Astrocyte (in vitro differentiated cells and primary cell): Measurements from ENCODE around the gene COG5. TPM values are rescaled to one million over a fixed set of nuclear protein-coding genes. Genes with fewer than 3 reads are reported as not detected.

Experiments
- DNase-seq: peaks from one replicate; pipeline ENCODE4 v3.0.0-alpha.2; 2010; ENCODE audit warnings: low read depth
- FAIRE-seq: peaks from 2 replicates; lab custom pipeline; 2011; peaks lifted over from hg19 to GRCh38; lab: Jason Lieb, UNC
- H2AFZ ChIP-seq: 2 replicates; pipeline ENCODE4 v1.6.0; 2012; ENCODE audit warnings: low read depth, low read length, inconsistent platforms
- H3K27ac ChIP-seq: 2 replicates; pipeline ENCODE4 v1.5.1; 2011; ENCODE audit warnings: low read depth, low read length, inconsistent platforms
- H3K27me3 ChIP-seq: 2 replicates; pipeline ENCODE4 v1.6.0; 2011; ENCODE audit warnings: low read length, inconsistent platforms; ENCODE audit not compliant: insufficient read depth
- H3K36me3 ChIP-seq: 2 replicates; pipeline ENCODE4 v1.5.1; 2011; ENCODE audit warnings: low read length, inconsistent platforms; ENCODE audit not compliant: insufficient read depth
- H3K4me1 ChIP-seq: 2 replicates; pipeline ENCODE4 v1.5.1; 2011; ENCODE audit warnings: low read length, inconsistent platforms; ENCODE audit not compliant: insufficient read depth
- H3K4me2 ChIP-seq: 2 replicates; pipeline ENCODE4 v1.6.0; 2012; ENCODE audit warnings: low read length, inconsistent platforms
- H3K4me3 ChIP-seq: 2 replicates; pipeline ENCODE4 v1.5.1; 2011; ENCODE audit warnings: low read depth, mild to moderate bottlenecking, low read length, inconsistent platforms; ENCODE audit not compliant: insufficient read depth
- H3K79me2 ChIP-seq: 2 replicates; pipeline ENCODE4 v1.6.0; 2012; ENCODE audit warnings: mild to moderate bottlenecking, low read length, inconsistent platforms; ENCODE audit not compliant: insufficient read depth
- H3K9ac ChIP-seq: 2 replicates; pipeline ENCODE4 v1.6.0; 2012; ENCODE audit warnings: mild to moderate bottlenecking, low read length, inconsistent platforms
- H3K9me3 ChIP-seq: 2 replicates; pipeline ENCODE4 v1.5.1; 2012; ENCODE audit warnings: low read depth, mild to moderate bottlenecking, low read length, inconsistent platforms; ENCODE audit not compliant: insufficient read depth
- H4K20me1 ChIP-seq: 2 replicates; pipeline ENCODE4 v1.6.0; 2012; ENCODE audit warnings: low read length, inconsistent platforms; ENCODE audit not compliant: insufficient read depth
- H3K27ac Mint-ChIP-seq: one replicate; pipeline ENCODE4 v1.8.0; 2021; ENCODE audit warnings: mild to moderate bottlenecking, mixed read lengths; ENCODE audit not compliant: unreplicated experiment
- H3K27me3 Mint-ChIP-seq: one replicate; pipeline ENCODE4 v1.8.0; 2021; ENCODE audit warnings: low read depth, mixed read lengths; ENCODE audit not compliant: unreplicated experiment
- H3K36me3 Mint-ChIP-seq: one replicate; pipeline ENCODE4 v1.8.0; 2021; ENCODE audit warnings: low read depth, mixed read lengths; ENCODE audit not compliant: unreplicated experiment
- H3K4me1 Mint-ChIP-seq: one replicate; pipeline ENCODE4 v1.8.0; 2021; ENCODE audit warnings: low read depth, mixed read lengths; ENCODE audit not compliant: unreplicated experiment
- H3K4me3 Mint-ChIP-seq: one replicate; pipeline ENCODE4 v1.8.0; 2021; ENCODE audit warnings: mild to moderate bottlenecking, moderate library complexity, mixed read lengths; ENCODE audit not compliant: unreplicated experiment
- H3K9me3 Mint-ChIP-seq: one replicate; pipeline ENCODE4 v1.8.0; 2021; ENCODE audit warnings: mild to moderate bottlenecking, mixed read lengths; ENCODE audit not compliant: unreplicated experiment
- EZH2 ChIP-seq: IDR thresholded peaks from 2 replicates; pipeline ENCODE4 v1.6.1; 2012; ENCODE audit warnings: mild to moderate bottlenecking, low read length, inconsistent platforms; ENCODE audit not compliant: insufficient read depth
- total RNA-seq: library from RNA; stranded (reverse); gene quantifications from 2 replicates; pipeline ENCODE4 v1.2.1, GENCODE V29; 2021
- TF ChIP-seq, protein P1 (sequence below): IDR thresholded peaks from 2 replicates; pipeline ENCODE4 v1.5.1; 2011; ENCODE audit warnings: low read depth, mild to moderate bottlenecking, inconsistent platforms, low read length, moderate library complexity; ENCODE audit not compliant: insufficient read depth

The COG5 gene
- total RNA-seq, 1 donor from 2014 or later: 57.1 TPM

DNA sequence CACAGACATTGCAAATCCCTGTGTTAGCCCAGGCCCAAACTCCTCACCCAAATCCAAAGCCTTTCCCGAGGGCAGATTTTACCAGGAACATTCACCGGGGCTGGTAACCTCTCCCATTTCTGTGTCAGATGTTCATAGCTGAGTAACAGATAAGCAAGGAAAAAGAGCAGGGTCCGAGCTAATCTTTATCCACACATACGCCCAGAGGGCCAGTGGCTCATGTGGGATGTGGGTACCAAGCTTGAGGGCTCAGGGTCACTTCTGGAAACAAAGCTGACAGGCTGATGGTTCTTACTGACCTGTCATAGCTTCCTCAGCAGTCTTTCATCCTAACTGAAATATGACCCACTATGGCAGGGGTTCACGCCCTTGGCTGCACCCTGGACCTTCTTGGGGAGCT is 355.2 kb downstream of the COG5 start:
- no peaks in the 10 kb centered on the region for H4K20me1 ChIP-seq
- no peak overlapping the region for H3K27ac ChIP-seq
- no peaks in the 10 kb centered on the region for H3K9me3 ChIP-seq
- H3K27me3 ChIP-seq: no peaks in the 10 kb centered on the region
- peaks cover 9% of the 10 kb centered on the region for H3K4me1 Mint-ChIP-seq
- DNase-seq (no peak), FAIRE-seq (no peak)
- H3K27ac Mint-ChIP-seq: peak overlapping the region; percentile 64
- H3K4me3 ChIP-seq: no peak overlapping the region
- no peak overlapping the region for H3K9ac ChIP-seq
- H3K4me1 ChIP-seq: no peaks in the 10 kb centered on the region
- H3K36me3 ChIP-seq: peaks cover 12% of the 10 kb centered on the region
- H2AFZ ChIP-seq: no peak overlapping the region
- H3K9me3 Mint-ChIP-seq: peaks cover under 1% of the 10 kb centered on the region
- peaks cover 21% of the 10 kb centered on the region for H3K36me3 Mint-ChIP-seq
- TF ChIP-seq EZH2: no peak
- TF ChIP-seq, protein P1, sequence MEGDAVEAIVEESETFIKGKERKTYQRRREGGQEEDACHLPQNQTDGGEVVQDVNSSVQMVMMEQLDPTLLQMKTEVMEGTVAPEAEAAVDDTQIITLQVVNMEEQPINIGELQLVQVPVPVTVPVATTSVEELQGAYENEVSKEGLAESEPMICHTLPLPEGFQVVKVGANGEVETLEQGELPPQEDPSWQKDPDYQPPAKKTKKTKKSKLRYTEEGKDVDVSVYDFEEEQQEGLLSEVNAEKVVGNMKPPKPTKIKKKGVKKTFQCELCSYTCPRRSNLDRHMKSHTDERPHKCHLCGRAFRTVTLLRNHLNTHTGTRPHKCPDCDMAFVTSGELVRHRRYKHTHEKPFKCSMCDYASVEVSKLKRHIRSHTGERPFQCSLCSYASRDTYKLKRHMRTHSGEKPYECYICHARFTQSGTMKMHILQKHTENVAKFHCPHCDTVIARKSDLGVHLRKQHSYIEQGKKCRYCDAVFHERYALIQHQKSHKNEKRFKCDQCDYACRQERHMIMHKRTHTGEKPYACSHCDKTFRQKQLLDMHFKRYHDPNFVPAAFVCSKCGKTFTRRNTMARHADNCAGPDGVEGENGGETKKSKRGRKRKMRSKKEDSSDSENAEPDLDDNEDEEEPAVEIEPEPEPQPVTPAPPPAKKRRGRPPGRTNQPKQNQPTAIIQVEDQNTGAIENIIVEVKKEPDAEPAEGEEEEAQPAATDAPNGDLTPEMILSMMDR: no peak
- H3K27me3 Mint-ChIP-seq: no peaks in the 10 kb centered on the region
- H3K79me2 ChIP-seq: no peaks in the 10 kb centered on the region
- H3K4me3 Mint-ChIP-seq: no peak overlapping the region
- no peak overlapping the region for H3K4me2 ChIP-seq

DNA sequence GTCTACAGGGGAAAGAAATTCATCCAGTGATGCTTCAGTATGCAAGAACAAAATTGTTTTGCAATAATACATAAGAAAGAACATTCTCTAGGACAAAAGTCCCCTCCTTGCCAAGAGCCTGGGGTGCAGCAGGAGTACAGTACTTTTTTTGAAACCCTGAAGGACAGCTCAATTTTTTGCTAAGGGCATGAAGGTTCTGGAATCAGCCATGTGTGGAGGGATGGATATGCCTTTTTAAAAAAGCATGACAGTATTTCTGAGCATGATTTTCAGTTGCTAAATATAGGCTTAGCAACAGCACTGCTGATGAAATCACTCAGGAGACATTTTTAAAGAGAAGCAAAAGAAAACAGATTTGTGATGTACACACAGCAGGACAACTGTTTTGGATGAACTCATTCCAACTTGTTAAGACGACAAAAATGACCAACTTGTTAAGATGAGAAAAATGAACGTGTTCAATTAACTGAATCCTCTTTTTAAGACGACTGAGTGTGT is 355.6 kb downstream of the COG5 start:
- no peak for TF ChIP-seq EZH2
- H3K9me3 Mint-ChIP-seq: no peaks in the 10 kb centered on the region
- no peak for DNase-seq
- no peaks in the 10 kb centered on the region for H3K79me2 ChIP-seq
- H3K4me3 Mint-ChIP-seq: no peak overlapping the region
- H2AFZ ChIP-seq: no peak overlapping the region
- no peak overlapping the region for H3K9ac ChIP-seq
- no peaks in the 10 kb centered on the region for H3K4me1 ChIP-seq
- peaks cover 18% of the 10 kb centered on the region for H3K36me3 Mint-ChIP-seq
- H3K27me3 Mint-ChIP-seq: no peaks in the 10 kb centered on the region
- no peak for FAIRE-seq
- no peaks in the 10 kb centered on the region for H3K9me3 ChIP-seq
- H3K27ac ChIP-seq: no peak overlapping the region
- H3K27me3 ChIP-seq: no peaks in the 10 kb centered on the region
- H4K20me1 ChIP-seq: no peaks in the 10 kb centered on the region
- H3K27ac Mint-ChIP-seq: peak overlapping the region; percentile 64
- peaks cover 9% of the 10 kb centered on the region for H3K4me1 Mint-ChIP-seq
- H3K4me2 ChIP-seq: peak overlapping the region; percentile 11
- H3K36me3 ChIP-seq: peaks cover 12% of the 10 kb centered on the region
- no peak overlapping the region for H3K4me3 ChIP-seq

- Mint-ChIP-seq H3K4me3 (no peak overlapping the region), H3K9me3 (no peaks in the 10 kb centered on the region), H3K27me3 (no peaks in the 10 kb centered on the region), H3K27ac (no peak overlapping the region), H3K4me1 (peaks cover 9% of the 10 kb centered on the region), H3K36me3 (peaks cover 16% of the 10 kb centered on the region)
- H3K4me2 ChIP-seq: no peak overlapping the region
- TF ChIP-seq, protein P1: no peak
- TF ChIP-seq EZH2: no peak
- H3K4me1 ChIP-seq: no peaks in the 10 kb centered on the region
- no peak overlapping the region for H3K4me3 ChIP-seq
- H3K9ac ChIP-seq: no peak overlapping the region
- DNase-seq (no peak), FAIRE-seq (no peak)
- H4K20me1 ChIP-seq: no peaks in the 10 kb centered on the region
- no peak overlapping the region for H2AFZ ChIP-seq
- H3K36me3 ChIP-seq: peaks cover 17% of the 10 kb centered on the region
- no peaks in the 10 kb centered on the region for H3K9me3 ChIP-seq
- H3K27me3 ChIP-seq: no peaks in the 10 kb centered on the region
- H3K79me2 ChIP-seq: no peaks in the 10 kb centered on the region
- no peak overlapping the region for H3K27ac ChIP-seq
These were observed 356.3 kb downstream of the COG5 start for GRCh38 chr7:107207459-107207858.
